K562 (cell line): Measurements from ENCODE around the gene ARHGEF10L.

ENCODE experiments used
- CEBPB ChIP-seq: fragments of 450-650 bp; IDR thresholded peaks from 2 replicates; pipeline ENCODE4 v1.6.1; 2016; ENCODE audit warnings: missing genetic modification characterization, missing compliant biosample characterization
- FOXJ3 ChIP-seq: sonication (generic); formaldehyde crosslinking; IDR thresholded peaks from 2 replicates; pipeline ENCODE4 v1.4.0; 2020; ENCODE audit warnings: mild to moderate bottlenecking, missing genetic modification reagents
- KDM2B ChIP-seq: fragments of 250-450 bp; sonication (Bioruptor Pico); IDR thresholded peaks from 2 replicates; pipeline ENCODE4 v1.8.0; 2021; ENCODE audit warnings: mild to moderate bottlenecking, moderate library complexity
- MITF ChIP-seq: IDR thresholded peaks from 2 replicates; pipeline ENCODE4 v1.6.1; 2014; ENCODE audit warnings: antibody characterized with exemption
- SETDB1 ChIP-seq: IDR thresholded peaks from one replicate; pipeline ENCODE4 v1.6.1; 2012; ENCODE audit warnings: low read length, control low read depth, inconsistent platforms
- SNRNP70 ChIP-seq: fragments of 200-400 bp; formaldehyde crosslinking; optimal IDR thresholded peaks from 2 replicates; pipeline ENCODE3; 2017; ENCODE audit warnings: low read depth, low read length
- SPI1 ChIP-seq: IDR thresholded peaks from 2 replicates; pipeline ENCODE4 v1.6.1; 2011; ENCODE audit warnings: low read depth, low read length, control low read depth, borderline replicate concordance
- TAF7 ChIP-seq: fragments of 450-650 bp; IDR thresholded peaks from 2 replicates; pipeline ENCODE4 v1.6.1; 2016; ENCODE audit warnings: missing genetic modification characterization, missing compliant biosample characterization
- TFAP4 ChIP-seq: sonication (generic); formaldehyde crosslinking; IDR thresholded peaks from 2 replicates; pipeline ENCODE4 v1.8.0; 2022; ENCODE audit warnings: missing genetic modification reagents, mild to moderate bottlenecking, moderate library complexity, borderline replicate concordance
- TF ChIP-seq, protein P1 (sequence below): sonication (generic); formaldehyde crosslinking; IDR thresholded peaks from 2 replicates; pipeline ENCODE4 v1.8.0; 2022; ENCODE audit warnings: missing genetic modification reagents, mild to moderate bottlenecking, borderline replicate concordance
- TF ChIP-seq, protein P2 (sequence below), 3 experiments: IDR thresholded peaks in 2 of 3; conservative IDR thresholded peaks in 1 of 3; 2 replicates each; pipeline ENCODE4 v1.5.1; 2011 to 2012; ENCODE audit warnings: low read length in 3 of 3, mild to moderate bottlenecking in 3 of 3, control low read depth in 2 of 3, improper control_type of control experiment in 1 of 3, inconsistent platforms in 1 of 3, low read depth in 1 of 3, mixed read lengths in 1 of 3, moderate library complexity in 1 of 3; ENCODE audit not compliant: insufficient read depth in 2 of 3

- TF ChIP-seq MITF = no peak
- TF ChIP-seq SPI1 = no peak
- no peak for TF ChIP-seq TFAP4 (CRISPR knock-in tag)
- TF ChIP-seq, protein P1, sequence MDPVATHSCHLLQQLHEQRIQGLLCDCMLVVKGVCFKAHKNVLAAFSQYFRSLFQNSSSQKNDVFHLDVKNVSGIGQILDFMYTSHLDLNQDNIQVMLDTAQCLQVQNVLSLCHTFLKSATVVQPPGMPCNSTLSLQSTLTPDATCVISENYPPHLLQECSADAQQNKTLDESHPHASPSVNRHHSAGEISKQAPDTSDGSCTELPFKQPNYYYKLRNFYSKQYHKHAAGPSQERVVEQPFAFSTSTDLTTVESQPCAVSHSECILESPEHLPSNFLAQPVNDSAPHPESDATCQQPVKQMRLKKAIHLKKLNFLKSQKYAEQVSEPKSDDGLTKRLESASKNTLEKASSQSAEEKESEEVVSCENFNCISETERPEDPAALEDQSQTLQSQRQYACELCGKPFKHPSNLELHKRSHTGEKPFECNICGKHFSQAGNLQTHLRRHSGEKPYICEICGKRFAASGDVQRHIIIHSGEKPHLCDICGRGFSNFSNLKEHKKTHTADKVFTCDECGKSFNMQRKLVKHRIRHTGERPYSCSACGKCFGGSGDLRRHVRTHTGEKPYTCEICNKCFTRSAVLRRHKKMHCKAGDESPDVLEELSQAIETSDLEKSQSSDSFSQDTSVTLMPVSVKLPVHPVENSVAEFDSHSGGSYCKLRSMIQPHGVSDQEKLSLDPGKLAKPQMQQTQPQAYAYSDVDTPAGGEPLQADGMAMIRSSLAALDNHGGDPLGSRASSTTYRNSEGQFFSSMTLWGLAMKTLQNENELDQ (CRISPR knock-in tag) = no peak
- TF ChIP-seq TAF7 (tag) = no peak
- no peak for TF ChIP-seq FOXJ3 (CRISPR knock-in tag)
- TF ChIP-seq SETDB1 = no peak
- TF ChIP-seq KDM2B (CRISPR knock-in tag) = no peak
- TF ChIP-seq, protein P2, sequence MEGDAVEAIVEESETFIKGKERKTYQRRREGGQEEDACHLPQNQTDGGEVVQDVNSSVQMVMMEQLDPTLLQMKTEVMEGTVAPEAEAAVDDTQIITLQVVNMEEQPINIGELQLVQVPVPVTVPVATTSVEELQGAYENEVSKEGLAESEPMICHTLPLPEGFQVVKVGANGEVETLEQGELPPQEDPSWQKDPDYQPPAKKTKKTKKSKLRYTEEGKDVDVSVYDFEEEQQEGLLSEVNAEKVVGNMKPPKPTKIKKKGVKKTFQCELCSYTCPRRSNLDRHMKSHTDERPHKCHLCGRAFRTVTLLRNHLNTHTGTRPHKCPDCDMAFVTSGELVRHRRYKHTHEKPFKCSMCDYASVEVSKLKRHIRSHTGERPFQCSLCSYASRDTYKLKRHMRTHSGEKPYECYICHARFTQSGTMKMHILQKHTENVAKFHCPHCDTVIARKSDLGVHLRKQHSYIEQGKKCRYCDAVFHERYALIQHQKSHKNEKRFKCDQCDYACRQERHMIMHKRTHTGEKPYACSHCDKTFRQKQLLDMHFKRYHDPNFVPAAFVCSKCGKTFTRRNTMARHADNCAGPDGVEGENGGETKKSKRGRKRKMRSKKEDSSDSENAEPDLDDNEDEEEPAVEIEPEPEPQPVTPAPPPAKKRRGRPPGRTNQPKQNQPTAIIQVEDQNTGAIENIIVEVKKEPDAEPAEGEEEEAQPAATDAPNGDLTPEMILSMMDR (IDR thresholded peaks at IDR 0.05 in 2 of 3, conservative IDR thresholded peaks at IDR 0.05 in 1 of 3; ENCODE audit: insufficient read depth in 2 of 3, low read depth in 1 of 3, low read length in 3 of 3) = peak; percentile 42 to 74 (median 47); a peak in 5 of 6 replicates
- TF ChIP-seq CEBPB (tag) = no peak
- no peak for TF ChIP-seq SNRNP70
These were observed 32.9 kb downstream of the ARHGEF10L start for GRCh38 chr1:17572264-17572985.
